ENCODE data around the gene UBR4. TPM values are rescaled to one million over a fixed set of nuclear protein-coding genes. Genes with fewer than 3 reads are reported as not detected.
"Not testable (repeated sequence)": the region's sequence is repeated elsewhere in the genome, so short reads cannot be mapped to it uniquely, and the experiment has no call there.

Gene UBR4
- total RNA-seq, 1 experiment from 2014 or later = 131 TPM

- H3K79me1 ChIP-seq (ENCODE audit: insufficient read depth, low read depth, low read length, poor library complexity, severe bottlenecking) = no peaks in the 10 kb centered on the region
- H2BK5ac ChIP-seq (ENCODE audit: insufficient read length, low read length) = no peak overlapping the region
- no peak overlapping the region for H3K56ac ChIP-seq (ENCODE audit: insufficient read length, low read depth, low read length)
- no peak overlapping the region for H3K9ac ChIP-seq (ENCODE audit: extremely low read depth, insufficient read length, low read length)
- H4K5ac ChIP-seq (ENCODE audit: insufficient read length, low read depth, low read length) = no peak overlapping the region
- no peaks in the 10 kb centered on the region; a peak in 1 of 5 replicates for H3K9me3 Mint-ChIP-seq
- no peaks in the 10 kb centered on the region for H3K27me3 ChIP-seq (ENCODE audit: insufficient read depth, low read length)
- H3K27ac Mint-ChIP-seq = peak overlapping the region in 1 of 3 experiments; percentile 66; a peak in 1 of 7 replicates
- no peak overlapping the region for H2BK12ac ChIP-seq (ENCODE audit: insufficient read length, low read depth, low read length)
- H3K18ac ChIP-seq (ENCODE audit: insufficient read length, low read depth, low read length) = no peak overlapping the region
- no peak overlapping the region for H2BK20ac ChIP-seq (ENCODE audit: low read depth, low read length, poor library complexity, severe bottlenecking)
- H3K23me2 ChIP-seq (ENCODE audit: insufficient read length, low read depth, low read length, poor library complexity, severe bottlenecking) = no peaks in the 10 kb centered on the region
- H4K20me1 ChIP-seq (ENCODE audit: control insufficient read depth, insufficient read depth, insufficient read length) = no peaks in the 10 kb centered on the region
- no peaks in the 10 kb centered on the region for H3K4me1 ChIP-seq (ENCODE audit: insufficient read depth, low read length)
- H3K36me3 Mint-ChIP-seq (ENCODE audit: insufficient read depth in 1 of 3, low read depth in 3 of 3) = peaks cover 30 to 85% (median 68%) of the 10 kb centered on the region in 3 experiments
- no peak overlapping the region for H4K91ac ChIP-seq (ENCODE audit: insufficient read length, low read depth, low read length)
- H3K4me2 ChIP-seq (ENCODE audit: insufficient read depth, insufficient read length, low read length) = no peak overlapping the region
- H2BK15ac ChIP-seq (ENCODE audit: low read depth, low read length) = no peak overlapping the region
- H3K4me3 Mint-ChIP-seq = no peak overlapping the region
- H3K4ac ChIP-seq (ENCODE audit: low read depth, low read length) = no peak overlapping the region
- DNase-seq = no peak
- H3K27me3 Mint-ChIP-seq (ENCODE audit: low read depth) = no peaks in the 10 kb centered on the region
- no peak overlapping the region for H3K14ac ChIP-seq (ENCODE audit: insufficient read depth, low read length)
- H3K23ac ChIP-seq (ENCODE audit: insufficient read length, low read depth, low read length) = no peak overlapping the region
- no peak overlapping the region for H3T11ph ChIP-seq (ENCODE audit: low read length)
- no peak overlapping the region for H2BK120ac ChIP-seq (ENCODE audit: low read depth, low read length, poor library complexity, severe bottlenecking)
- no peaks in the 10 kb centered on the region for H3K4me1 Mint-ChIP-seq
- H3K27ac ChIP-seq (ENCODE audit: insufficient read length, low read depth, low read length) = no peak overlapping the region
- no peak for TF ChIP-seq CTCF (conservative IDR thresholded peaks at IDR 0.05)
- no peak overlapping the region for H4K8ac ChIP-seq (replicated peaks; ENCODE audit: insufficient read length, low read depth, low read length)
- H3K9me3 ChIP-seq (ENCODE audit: control insufficient read depth, low read depth, low read length) = no peaks in the 10 kb centered on the region
- H3K79me2 ChIP-seq (ENCODE audit: insufficient read depth, low read length) = no peaks in the 10 kb centered on the region
- H2AK5ac ChIP-seq (ENCODE audit: insufficient read length, low read length) = no peak overlapping the region
- no peak overlapping the region for H2AFZ ChIP-seq (ENCODE audit: low read length)
These were observed 22.4 kb upstream of the UBR4 start for GRCh38 chr1:19232524-19232846.

- H2BK120ac ChIP-seq (ENCODE audit: low read depth, low read length, poor library complexity, severe bottlenecking); H4K91ac ChIP-seq (ENCODE audit: insufficient read length, low read depth, low read length); H4K20me1 ChIP-seq (ENCODE audit: control insufficient read depth, insufficient read depth, insufficient read length); H2BK5ac ChIP-seq (ENCODE audit: insufficient read length, low read length); H3K27ac ChIP-seq (ENCODE audit: insufficient read length, low read depth, low read length); H3K4me1 ChIP-seq (ENCODE audit: insufficient read depth, low read length); H3K9ac ChIP-seq (ENCODE audit: extremely low read depth, insufficient read length, low read length); H4K5ac ChIP-seq (ENCODE audit: insufficient read length, low read depth, low read length); H3K9me3 ChIP-seq (ENCODE audit: control insufficient read depth, low read depth, low read length); H2BK12ac ChIP-seq (ENCODE audit: insufficient read length, low read depth, low read length); H3T11ph ChIP-seq (ENCODE audit: low read length); H3K79me2 ChIP-seq (ENCODE audit: insufficient read depth, low read length); DNase-seq; H3K23me2 ChIP-seq (ENCODE audit: insufficient read length, low read depth, low read length, poor library complexity, severe bottlenecking); H3K27me3 Mint-ChIP-seq (ENCODE audit: low read depth); H2AK5ac ChIP-seq (ENCODE audit: insufficient read length, low read length); H2BK20ac ChIP-seq (ENCODE audit: low read depth, low read length, poor library complexity, severe bottlenecking); H3K18ac ChIP-seq (ENCODE audit: insufficient read length, low read depth, low read length); H3K23ac ChIP-seq (ENCODE audit: insufficient read length, low read depth, low read length); H3K9me3 Mint-ChIP-seq; H3K14ac ChIP-seq (ENCODE audit: insufficient read depth, low read length); H2BK15ac ChIP-seq (ENCODE audit: low read depth, low read length); H3K56ac ChIP-seq (ENCODE audit: insufficient read length, low read depth, low read length); H4K8ac ChIP-seq (replicated peaks; ENCODE audit: insufficient read length, low read depth, low read length); H3K4me3 Mint-ChIP-seq; H3K4me1 Mint-ChIP-seq; H3K79me1 ChIP-seq (ENCODE audit: insufficient read depth, low read depth, low read length, poor library complexity, severe bottlenecking); H3K27me3 ChIP-seq (ENCODE audit: insufficient read depth, low read length); H2AFZ ChIP-seq (ENCODE audit: low read length); H3K4me2 ChIP-seq (ENCODE audit: insufficient read depth, insufficient read length, low read length); H3K4ac ChIP-seq (ENCODE audit: low read depth, low read length): not testable (repeated sequence)
- H3K27ac Mint-ChIP-seq = peak overlapping the region in 1 of 3 experiments; percentile 66; a peak in 1 of 7 replicates
- peaks cover 30 to 85% (median 68%) of the 10 kb centered on the region in 3 experiments for H3K36me3 Mint-ChIP-seq (ENCODE audit: insufficient read depth in 1 of 3, low read depth in 3 of 3)
- no CpG with 5 or more reads among the region's 16 CpGs for WGBS (ENCODE audit: extremely low coverage, insufficient read length, low lambda C conversion rate)
These were observed 21.9 kb upstream of the UBR4 start for GRCh38 chr1:19231736-19232523.
